Lower leg skin (tissue), 3 donors: ENCODE measurements around the gene CELF5.

Experiments
- CTCF ChIP-seq, 3 donors: fragments of 450-650 bp; IDR thresholded peaks; one replicate each; pipeline ENCODE4 v1.5.1; 2016; ENCODE audit warnings: antibody characterized with exemption in 3 of 3, mild to moderate bottlenecking in 3 of 3, moderate library complexity in 2 of 3
- POLR2A ChIP-seq, 2 donors: fragments of 450-650 bp; IDR thresholded peaks; one replicate each; pipeline ENCODE4 v1.6.1; 2016 to 2017; ENCODE audit warnings: antibody characterized with exemption in 2 of 2, mild to moderate bottlenecking in 1 of 2, moderate library complexity in 1 of 2

DNA sequence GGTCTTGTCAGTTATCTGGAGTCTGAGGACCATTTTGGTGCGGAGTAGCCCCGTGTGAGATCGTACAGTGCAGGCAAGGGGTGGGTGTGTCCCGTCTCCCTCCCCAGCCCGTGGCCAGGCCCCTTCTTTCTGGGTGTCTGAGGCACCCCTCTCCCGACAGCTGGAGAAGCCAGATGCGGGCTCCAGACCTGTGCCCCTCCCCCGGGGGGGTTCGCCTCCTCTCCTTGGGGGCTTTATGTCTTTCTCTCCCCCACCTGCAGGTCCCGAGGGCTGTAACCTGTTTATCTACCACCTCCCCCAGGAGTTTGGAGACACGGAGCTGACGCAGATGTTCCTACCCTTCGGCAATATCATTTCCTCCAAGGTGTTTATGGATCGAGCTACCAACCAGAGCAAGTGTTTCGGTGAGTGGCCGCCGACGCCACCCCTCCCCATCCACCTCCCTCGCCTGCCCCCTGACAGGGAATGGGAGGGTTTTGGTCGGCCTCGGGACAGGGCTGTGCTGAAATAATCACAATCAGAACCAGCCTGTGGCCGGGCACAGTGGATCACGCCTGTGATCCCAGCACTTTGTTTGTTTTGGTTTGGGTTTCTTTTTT, 65.6 kb downstream of the CELF5 start:
- no peak for TF ChIP-seq CTCF (IDR thresholded peaks at IDR 0.05)
- no peak for TF ChIP-seq POLR2A (IDR thresholded peaks at IDR 0.05)
